MCF 10A (cell line): ENCODE results near the gene IFT122. TPM values are rescaled to one million over a fixed set of nuclear protein-coding genes. Genes with fewer than 3 reads are reported as not detected.
"Not testable (repeated sequence)": the region's sequence is repeated elsewhere in the genome, so short reads cannot be mapped to it uniquely, and the experiment has no call there.

Experiments
- BruUV-seq: library from RNA; stranded (reverse); fragments of 400-500 nt; replicated peaks from 2 replicates; lab custom pipeline; 2021; lab: Mats Ljungman, UMichigan
- CTCF ChIA-PET: fragments of 300-600 bp; sonication (Branson Sonifier 250); formaldehyde crosslinking; extraction: SDS; loops from one replicate; lab custom pipeline; 2021; ENCODE audit warnings: antibody characterized with exemption, inconsistent platforms; lab: Yijun Ruan, JAX
- POLR2A ChIA-PET: fragments of 300-600, 350-650 bp; sonication (Branson Sonifier 250); formaldehyde crosslinking; extraction: SDS; loops from one replicate; lab custom pipeline; 2020; ENCODE audit warnings: antibody characterized with exemption, inconsistent platforms; lab: Yijun Ruan, JAX
- DNase-seq: peaks from one replicate; pipeline ENCODE4 v3.0.0-alpha.2; 2018; ENCODE audit not compliant: unreplicated experiment
- H3K27ac Mint-ChIP-seq: one replicate; pipeline ENCODE4 v1.8.0; 2022; ENCODE audit warnings: mild to moderate bottlenecking, low read depth, mixed read lengths; ENCODE audit not compliant: unreplicated experiment
- H3K27me3 Mint-ChIP-seq: one replicate; pipeline ENCODE4 v1.8.0; 2022; ENCODE audit warnings: mixed read lengths; ENCODE audit not compliant: insufficient read depth, unreplicated experiment
- H3K36me3 Mint-ChIP-seq: one replicate; pipeline ENCODE4 v1.8.0; 2022; ENCODE audit warnings: mild to moderate bottlenecking, moderate library complexity, mixed read lengths; ENCODE audit not compliant: insufficient read depth, unreplicated experiment
- H3K4me1 Mint-ChIP-seq: one replicate; pipeline ENCODE4 v1.8.0; 2022; ENCODE audit warnings: mixed read lengths; ENCODE audit not compliant: insufficient read depth, unreplicated experiment
- H3K4me3 Mint-ChIP-seq: one replicate; pipeline ENCODE4 v1.8.0; 2022; ENCODE audit warnings: mild to moderate bottlenecking, moderate library complexity, mixed read lengths; ENCODE audit not compliant: unreplicated experiment
- H3K9me3 Mint-ChIP-seq: one replicate; pipeline ENCODE4 v1.8.0; 2022; ENCODE audit warnings: mixed read lengths; ENCODE audit not compliant: unreplicated experiment
- CTCF ChIP-seq: fragments of 200-600 bp; IDR thresholded peaks from one replicate; pipeline ENCODE4 v1.8.0; 2022; ENCODE audit warnings: antibody characterized with exemption, mild to moderate bottlenecking; ENCODE audit not compliant: unreplicated experiment
- intact Hi-C: fragments of 100-400 bp; cut with micrococcal nuclease; formaldehyde crosslinking; loops from 2 replicates; pipeline ENCODE4 v1.14.1; 2022
- total RNA-seq: library from RNA; stranded (reverse); gene quantifications from 2 replicates; pipeline ENCODE4 v1.2.3, GENCODE V29; 2022

The IFT122 gene
- total RNA-seq, 1 experiment from 2014 or later = 21.0 TPM

DNA sequence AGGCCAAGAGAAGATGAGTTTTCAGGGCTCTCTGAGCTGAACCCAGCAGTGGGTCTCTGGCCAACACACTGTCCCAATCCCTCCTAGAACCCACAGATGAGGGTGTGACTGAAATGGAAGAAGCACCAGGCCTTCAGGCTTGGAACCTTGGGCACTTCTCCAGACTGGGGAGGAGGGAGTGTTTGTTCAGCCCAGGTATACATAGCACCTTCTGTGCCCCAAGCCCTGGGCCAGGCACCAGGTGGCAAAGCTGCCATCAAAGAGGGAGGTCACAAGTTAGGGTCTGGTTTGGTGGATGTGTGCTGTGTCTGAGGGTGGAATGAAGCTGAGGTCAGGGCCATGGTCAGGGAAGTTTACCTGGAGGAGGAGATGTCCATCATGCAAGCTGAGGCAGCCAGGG is 72.6 kb downstream of the IFT122 start:
- Mint-ChIP-seq H3K27me3 (no peaks in the 10 kb centered on the region), H3K9me3 (no peaks in the 10 kb centered on the region), H3K4me3 (no peak overlapping the region), H3K27ac (no peak overlapping the region), H3K36me3 (peaks cover 13% of the 10 kb centered on the region), H3K4me1 (no peaks in the 10 kb centered on the region)
- BruUV-seq = no TSS peak
- no peak for DNase-seq
- TF ChIP-seq CTCF = no peak
- POLR2A ChIA-PET = no interaction called here
- CTCF ChIA-PET = no interaction called here
- intact Hi-C loops = no loop called here

- no peak for TF ChIP-seq CTCF
- ChIA-PET POLR2A (no interaction called here), CTCF (interaction anchor here (0.6 to 0.8 kb wide), 2 partner anchors 16 to 1821 kb away, joined by 3 to 4 read pairs; no protein-coding TSS in a partner anchor)
- BruUV-seq = no TSS peak
- Mint-ChIP-seq H3K4me1 (no peaks in the 10 kb centered on the region), H3K27ac (no peak overlapping the region), H3K27me3 (no peaks in the 10 kb centered on the region), H3K36me3 (peaks cover 13% of the 10 kb centered on the region), H3K9me3 (no peaks in the 10 kb centered on the region), H3K4me3 (no peak overlapping the region)
- DNase-seq = no peak
- intact Hi-C loops = no loop called here
Observed at GRCh38 chr3:129513705-129514104, 73.7 kb downstream of the IFT122 start.

- intact Hi-C loops = no loop called here
- BruUV-seq = no TSS peak
- POLR2A ChIA-PET = interaction anchor here (0.6 kb wide), 1 partner anchor 115 kb away, joined by 3 read pairs; no protein-coding TSS in a partner anchor
- Mint-ChIP-seq H3K4me3 (no peak overlapping the region), H3K27me3 (no peaks in the 10 kb centered on the region), H3K36me3 (peaks cover 13% of the 10 kb centered on the region), H3K9me3 (no peaks in the 10 kb centered on the region), H3K4me1 (no peaks in the 10 kb centered on the region), H3K27ac (no peak overlapping the region)
- DNase-seq = no peak
- CTCF ChIA-PET = interaction anchor here (0.6 kb wide), 1 partner anchor 421 kb away, joined by 3 read pairs; no protein-coding TSS in a partner anchor
- no peak for TF ChIP-seq CTCF
Observed at GRCh38 chr3:129514110-129514509, 74.1 kb downstream of the IFT122 start.

GRCh38 chr3:129514563-129514962 is 74.5 kb downstream of the IFT122 start:
- BruUV-seq = no TSS peak
- Mint-ChIP-seq H3K36me3 (peaks cover 13% of the 10 kb centered on the region), H3K27me3 (no peaks in the 10 kb centered on the region), H3K9me3 (no peaks in the 10 kb centered on the region), H3K4me3 (no peak overlapping the region), H3K4me1 (no peaks in the 10 kb centered on the region), H3K27ac (no peak overlapping the region)
- CTCF ChIA-PET = interaction anchor here (0.6 kb wide), 1 partner anchor 421 kb away, joined by 3 read pairs; no protein-coding TSS in a partner anchor
- DNase-seq = no peak
- POLR2A ChIA-PET = interaction anchor here (0.6 kb wide), 1 partner anchor 116 kb away, joined by 3 read pairs; no protein-coding TSS in a partner anchor
- intact Hi-C loops = no loop called here
- no peak for TF ChIP-seq CTCF

- POLR2A ChIA-PET, H3K4me1 Mint-ChIP-seq, DNase-seq, H3K9me3 Mint-ChIP-seq, H3K4me3 Mint-ChIP-seq, intact Hi-C loops, H3K27ac Mint-ChIP-seq, BruUV-seq, H3K27me3 Mint-ChIP-seq, CTCF ChIA-PET: not testable (repeated sequence)
- H3K36me3 Mint-ChIP-seq = peaks cover 13% of the 10 kb centered on the region
Observed at GRCh38 chr3:129515108-129515820, 75.2 kb downstream of the IFT122 start.

DNA sequence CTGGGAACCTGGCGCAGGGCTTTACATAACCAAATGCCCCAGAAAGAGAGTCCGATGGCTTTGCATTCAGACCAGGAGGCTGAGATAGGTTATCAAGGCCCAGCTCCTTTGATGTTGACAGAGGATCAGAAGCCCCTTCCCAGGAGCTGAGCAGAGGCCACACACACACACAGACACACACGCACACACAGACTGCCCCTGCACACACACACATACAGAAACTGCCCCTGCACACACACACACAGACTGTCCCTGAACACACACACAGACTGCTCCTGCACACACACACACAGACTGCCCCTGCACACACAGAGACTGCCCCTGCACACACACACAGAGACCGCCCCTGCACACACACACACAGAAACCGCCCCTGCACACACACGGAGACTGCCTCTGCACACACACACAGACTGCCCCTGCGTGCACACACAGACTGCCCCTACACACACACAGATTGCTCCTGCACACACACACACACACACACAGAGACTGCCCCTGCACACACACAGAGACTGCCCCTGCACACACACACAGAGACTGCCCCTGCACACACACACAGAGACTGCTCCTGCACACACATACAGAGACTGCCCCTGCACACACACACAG is 75.9 kb downstream of the IFT122 start:
- BruUV-seq, H3K27me3 Mint-ChIP-seq, POLR2A ChIA-PET, H3K4me3 Mint-ChIP-seq, H3K4me1 Mint-ChIP-seq, CTCF ChIA-PET, H3K27ac Mint-ChIP-seq, intact Hi-C loops, DNase-seq, H3K9me3 Mint-ChIP-seq: not testable (repeated sequence)
- H3K36me3 Mint-ChIP-seq = peaks cover 13% of the 10 kb centered on the region
